ENCODE measurements around the gene HSD3B1.
"Not testable (repeated sequence)": the region's sequence is repeated elsewhere in the genome, so short reads cannot be mapped to it uniquely, and the experiment has no call there.

Gene HSD3B1

DNA sequence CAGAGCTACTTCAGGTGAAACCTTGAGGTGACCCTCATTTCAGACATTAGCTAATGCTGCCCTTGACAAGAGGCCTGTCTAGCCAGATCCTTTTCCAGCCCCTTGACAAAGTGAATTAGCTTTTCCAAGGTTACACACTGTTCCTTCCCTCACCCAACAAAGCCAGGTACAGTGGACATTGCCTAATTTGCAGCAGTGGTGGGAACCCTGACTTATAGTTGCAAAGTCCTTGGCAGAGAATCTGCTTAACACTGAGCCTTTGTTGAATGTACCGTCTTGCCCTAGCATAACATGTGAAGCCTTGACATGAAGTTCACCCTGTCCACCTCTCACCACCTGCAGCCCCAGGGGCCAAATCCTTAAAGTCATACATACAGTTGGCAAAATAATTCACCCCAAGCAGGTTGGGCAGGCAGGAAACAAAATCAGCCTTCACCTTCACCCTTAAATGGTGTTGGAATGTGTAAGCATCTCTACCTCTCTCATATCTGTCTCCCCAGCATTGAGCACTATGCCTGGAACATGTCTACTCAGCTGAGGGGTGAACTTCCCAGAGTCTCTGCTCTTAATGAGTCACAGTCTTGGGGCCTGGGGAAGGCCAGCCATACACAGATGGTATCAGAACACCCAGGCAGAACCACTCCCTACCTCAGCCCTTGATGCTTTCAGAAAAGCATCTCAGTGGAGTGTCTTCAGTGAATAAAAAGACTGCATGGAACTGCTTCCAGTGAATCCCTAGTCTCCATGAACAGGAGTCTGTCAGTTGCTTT, 46.5 kb downstream of the HSD3B1 start:
- DNase-seq (ENCODE audit: low spot score): not testable (repeated sequence)

DNA sequence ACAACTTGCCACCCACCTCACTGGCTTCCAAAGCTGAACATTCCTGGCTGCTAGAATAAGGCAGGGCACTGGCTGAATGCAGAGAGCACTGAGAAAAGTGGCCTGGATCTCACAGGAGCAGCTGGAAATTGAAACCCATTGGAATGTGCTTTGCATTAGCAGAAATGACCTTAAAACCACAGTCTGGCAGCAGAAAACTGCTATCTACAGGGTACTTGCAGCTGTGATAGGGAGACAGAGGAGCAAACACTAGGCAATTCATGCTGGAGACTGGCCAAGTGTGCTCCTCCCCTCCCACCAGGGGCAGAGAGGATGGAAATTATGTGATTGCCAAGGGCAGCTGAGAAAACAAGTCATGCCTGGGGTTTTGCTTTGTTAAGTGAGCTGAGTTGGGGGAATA, 47.2 kb downstream of the HSD3B1 start:
- peak; percentile 49 for DNase-seq (ENCODE audit: low spot score)

DNA sequence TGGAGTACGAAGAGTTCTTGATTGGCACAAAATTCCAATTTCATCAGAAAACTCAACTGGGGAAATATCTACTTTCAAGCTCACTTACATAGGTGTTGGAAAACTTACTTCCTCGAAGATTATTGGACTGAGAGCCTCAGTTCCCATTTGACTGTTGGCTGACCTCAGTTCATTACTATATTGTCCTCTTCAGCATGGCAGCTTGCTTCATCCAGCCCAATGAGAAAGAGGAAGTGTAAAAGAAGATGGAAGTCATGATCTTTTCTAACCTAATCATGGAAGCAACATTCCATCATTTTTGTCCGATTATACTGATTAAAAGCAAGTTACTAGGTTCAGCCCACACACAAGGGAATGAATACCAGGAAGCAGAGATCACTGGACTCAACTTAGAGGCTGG, 49.4 kb downstream of the HSD3B1 start:
- no peak for DNase-seq (ENCODE audit: low spot score)

DNA sequence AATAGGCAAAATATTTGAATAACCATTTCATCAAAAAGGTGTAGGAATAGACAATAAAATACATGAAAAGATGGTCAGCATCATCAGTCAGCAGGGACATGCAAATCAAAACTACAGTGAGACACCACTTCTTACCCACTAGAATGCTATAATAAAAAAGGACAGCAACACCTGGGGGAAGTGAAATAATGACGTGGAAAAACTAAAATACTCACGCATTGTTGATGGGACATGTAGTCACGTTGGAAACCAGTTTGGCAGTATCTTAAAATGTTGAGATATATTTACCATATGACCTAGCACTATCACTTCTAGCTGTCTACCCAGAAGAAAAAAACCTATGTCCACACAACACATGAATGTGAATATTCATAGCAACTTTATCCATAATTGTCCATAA, 53.4 kb downstream of the HSD3B1 start:
- DNase-seq (ENCODE audit: low spot score): not testable (repeated sequence)

DNA sequence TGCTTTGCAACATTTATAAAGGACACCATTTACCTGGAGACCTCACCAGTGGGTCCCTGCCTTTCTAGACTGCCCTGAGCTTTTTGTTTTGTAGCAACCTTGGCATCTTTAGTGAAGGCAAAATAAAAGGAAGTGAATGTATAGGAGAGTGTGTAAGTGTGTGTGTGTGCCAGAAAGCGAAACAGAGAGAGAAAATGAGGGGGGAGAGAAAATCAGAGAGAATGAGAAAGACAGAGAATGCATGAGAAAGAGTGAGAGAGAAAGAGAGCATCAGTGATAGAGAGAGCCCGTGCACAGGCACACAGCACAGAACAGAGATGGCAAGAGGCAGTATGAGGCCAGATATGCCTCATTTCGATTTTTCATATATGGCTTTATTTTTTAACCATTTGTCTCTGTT, 57.5 kb downstream of the HSD3B1 start:
- no peak for DNase-seq (ENCODE audit: low spot score)
